Measurements from ENCODE around the gene ZNF177. TPM values are rescaled to one million over a fixed set of nuclear protein-coding genes. Genes with fewer than 3 reads are reported as not detected.

The ZNF177 gene
- total RNA-seq, 1 donor from 2014 or later, result 0.98 TPM

DNA sequence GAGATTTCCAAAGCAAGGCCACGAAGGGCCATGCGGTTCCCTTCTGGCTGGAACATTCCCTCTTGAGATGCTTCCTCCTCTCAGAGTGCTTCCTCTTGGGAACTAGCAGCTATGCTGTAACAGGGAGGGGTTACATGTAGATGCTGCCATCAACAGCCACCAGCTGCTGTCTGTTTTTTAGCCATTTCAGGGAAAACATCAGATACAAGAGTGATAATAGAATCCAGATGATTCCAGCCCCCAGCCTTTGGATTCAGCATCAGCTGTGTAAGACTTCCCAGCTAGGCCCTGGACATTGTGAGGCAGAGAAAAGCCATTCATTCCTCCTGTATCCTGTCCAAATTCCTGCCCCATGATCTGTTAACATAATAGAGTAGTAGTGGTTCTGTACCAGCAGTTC is 8.2 kb upstream of the ZNF177 start:
- no peak overlapping the region for H3K27ac ChIP-seq
- intact Hi-C loops (cut with DNase I), result no loop called here

DNA sequence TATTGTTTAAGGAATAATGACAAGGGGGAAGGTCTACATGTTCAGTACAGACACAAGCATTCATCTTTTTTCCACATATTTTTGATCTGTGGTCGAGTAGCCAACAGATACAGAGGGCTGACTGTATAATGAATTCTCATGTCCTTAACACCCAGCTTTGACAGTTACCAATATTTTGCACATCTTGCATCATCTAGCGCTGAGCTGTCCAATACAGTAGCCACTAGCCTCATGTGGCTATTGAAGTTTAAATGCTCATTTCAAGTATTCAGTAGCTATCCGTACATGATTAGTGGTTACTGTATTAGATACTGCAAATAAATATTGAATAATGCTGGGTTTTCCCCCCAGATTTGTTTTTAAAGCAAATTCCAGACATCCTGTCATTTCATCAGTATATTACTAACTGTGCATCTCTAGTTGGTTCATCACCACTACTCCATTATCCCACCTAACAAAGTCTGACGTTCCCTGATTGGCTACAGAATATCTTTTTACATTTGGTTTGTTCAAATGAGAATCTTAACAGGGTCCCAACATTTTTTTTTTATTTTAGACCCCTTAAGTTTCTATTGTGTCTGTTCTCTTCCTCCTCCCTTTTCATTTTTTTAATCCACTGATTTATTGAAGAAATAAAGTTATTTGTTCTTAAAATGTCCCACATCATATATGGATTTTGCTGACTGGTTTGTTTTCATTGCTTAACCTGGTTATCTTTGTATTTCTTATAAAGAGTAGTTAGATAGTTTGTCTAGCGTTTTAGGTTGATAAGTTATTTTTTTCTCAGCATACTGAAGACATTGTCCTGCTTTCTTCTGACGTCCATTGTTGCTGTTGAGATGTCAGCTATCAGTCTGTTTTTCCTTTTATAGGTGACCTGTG is 8.2 kb downstream of the ZNF177 start:
- Histone ChIP-seq H3K9me3 (peaks cover 20% of the 10 kb centered on the region), H3K36me3 (peaks cover 3 to 38% of the 10 kb centered on the region in 2 donors), H3K4me3 (no peak overlapping the region), H3K4me1 (no peaks in the 10 kb centered on the region), H3K27me3 (no peaks in the 10 kb centered on the region), H3K27ac (no peak overlapping the region)
- TF ChIP-seq, protein P1, sequence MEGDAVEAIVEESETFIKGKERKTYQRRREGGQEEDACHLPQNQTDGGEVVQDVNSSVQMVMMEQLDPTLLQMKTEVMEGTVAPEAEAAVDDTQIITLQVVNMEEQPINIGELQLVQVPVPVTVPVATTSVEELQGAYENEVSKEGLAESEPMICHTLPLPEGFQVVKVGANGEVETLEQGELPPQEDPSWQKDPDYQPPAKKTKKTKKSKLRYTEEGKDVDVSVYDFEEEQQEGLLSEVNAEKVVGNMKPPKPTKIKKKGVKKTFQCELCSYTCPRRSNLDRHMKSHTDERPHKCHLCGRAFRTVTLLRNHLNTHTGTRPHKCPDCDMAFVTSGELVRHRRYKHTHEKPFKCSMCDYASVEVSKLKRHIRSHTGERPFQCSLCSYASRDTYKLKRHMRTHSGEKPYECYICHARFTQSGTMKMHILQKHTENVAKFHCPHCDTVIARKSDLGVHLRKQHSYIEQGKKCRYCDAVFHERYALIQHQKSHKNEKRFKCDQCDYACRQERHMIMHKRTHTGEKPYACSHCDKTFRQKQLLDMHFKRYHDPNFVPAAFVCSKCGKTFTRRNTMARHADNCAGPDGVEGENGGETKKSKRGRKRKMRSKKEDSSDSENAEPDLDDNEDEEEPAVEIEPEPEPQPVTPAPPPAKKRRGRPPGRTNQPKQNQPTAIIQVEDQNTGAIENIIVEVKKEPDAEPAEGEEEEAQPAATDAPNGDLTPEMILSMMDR (IDR thresholded peaks at IDR 0.05), result no peak
- TF ChIP-seq POLR2AphosphoS5 (IDR thresholded peaks at IDR 0.05; ENCODE audit: insufficient read depth in 1 of 2, low read depth in 1 of 2) (no peak), POLR2A (IDR thresholded peaks at IDR 0.05) (no peak)
- DNase-seq (ENCODE audit: extremely low spot score in 2 of 2), result no peak
- intact Hi-C loops (cut with DNase I), result no loop called here

More for the DNA sequence above, 8.2 kb upstream of the ZNF177 start:
- no peaks in the 10 kb centered on the region for H3K27me3 ChIP-seq
- no peak overlapping the region for H3K4me3 ChIP-seq
- H3K4me1 ChIP-seq, result no peaks in the 10 kb centered on the region
- H3K36me3 ChIP-seq, result peaks cover 0 to 32% of the 10 kb centered on the region in 2 donors
- H3K9me3 ChIP-seq, result peaks cover 55% of the 10 kb centered on the region
- TF ChIP-seq, protein P1 (IDR thresholded peaks at IDR 0.05), result no peak
- TF ChIP-seq POLR2A (IDR thresholded peaks at IDR 0.05) (no peak), POLR2AphosphoS5 (IDR thresholded peaks at IDR 0.05; ENCODE audit: insufficient read depth in 1 of 2, low read depth in 1 of 2) (no peak)
- DNase-seq (ENCODE audit: extremely low spot score in 2 of 2), result no peak

DNA sequence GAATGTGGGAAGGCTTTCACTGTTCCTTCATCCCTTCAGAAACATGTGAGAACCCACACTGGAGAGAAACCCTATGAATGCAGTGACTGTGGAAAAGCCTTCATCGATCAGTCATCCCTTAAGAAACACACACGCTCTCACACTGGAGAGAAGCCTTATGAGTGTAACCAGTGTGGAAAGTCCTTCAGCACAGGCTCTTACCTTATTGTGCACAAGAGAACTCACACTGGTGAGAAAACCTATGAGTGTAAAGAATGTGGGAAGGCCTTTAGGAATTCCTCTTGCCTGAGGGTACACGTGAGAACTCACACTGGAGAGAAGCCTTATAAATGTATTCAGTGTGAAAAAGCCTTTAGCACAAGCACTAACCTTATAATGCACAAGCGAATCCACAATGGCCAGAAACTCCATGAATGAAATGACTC is 18.6 kb downstream of the ZNF177 start:
- H3K36me3 ChIP-seq, result peaks cover 15 to 96% of the 10 kb centered on the region in 2 donors
- H3K4me3 ChIP-seq, result no peak overlapping the region
- TF ChIP-seq POLR2A (IDR thresholded peaks at IDR 0.05), result no peak
- TF ChIP-seq, protein P1 (IDR thresholded peaks at IDR 0.05), result no peak
- TF ChIP-seq POLR2AphosphoS5 (IDR thresholded peaks at IDR 0.05; ENCODE audit: insufficient read depth in 1 of 2, low read depth in 1 of 2), result no peak
- intact Hi-C loops (cut with DNase I), result no loop called here
- H3K4me1 ChIP-seq, result no peaks in the 10 kb centered on the region
- H3K9me3 ChIP-seq, result peaks cover 80% of the 10 kb centered on the region
- H3K27ac ChIP-seq, result no peak overlapping the region
- DNase-seq (ENCODE audit: extremely low spot score in 2 of 2), result no peak
- no peaks in the 10 kb centered on the region for H3K27me3 ChIP-seq

DNA sequence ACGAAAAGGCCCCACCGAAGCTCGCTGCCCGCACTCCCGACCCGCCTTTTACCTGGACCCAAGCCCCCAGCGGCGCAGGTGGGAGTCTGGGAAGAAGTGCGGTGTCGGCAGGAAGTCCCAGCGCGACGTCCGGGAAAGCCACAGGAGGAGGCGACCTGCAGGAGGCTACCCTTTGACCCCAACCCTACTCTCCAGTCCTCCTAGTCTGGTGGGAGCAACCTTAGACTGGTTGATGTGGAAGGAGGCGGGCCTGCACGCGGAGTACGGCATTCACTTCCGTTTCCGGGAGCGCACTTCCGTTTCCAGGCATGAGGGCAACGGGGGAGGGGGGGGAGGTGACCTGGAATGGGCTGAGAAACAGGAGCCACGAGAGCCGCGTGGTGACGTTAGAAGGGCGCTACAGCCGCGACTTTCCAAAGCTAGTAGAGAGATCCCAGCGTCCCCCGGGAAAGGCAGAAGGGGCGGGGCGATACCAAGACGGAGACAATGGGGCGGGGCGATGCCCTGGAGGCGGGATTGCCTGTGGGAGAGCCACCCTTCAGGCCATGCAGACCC is 44.1 kb downstream of the ZNF177 start:
- peaks cover 25% of the 10 kb centered on the region for H3K9me3 ChIP-seq
- peaks cover 0 to 6% of the 10 kb centered on the region in 2 donors for H3K36me3 ChIP-seq

More for the DNA sequence above, 44.1 kb downstream of the ZNF177 start:
- peak overlapping the region; percentile 44 to 49 for H3K4me3 ChIP-seq
- DNase-seq (ENCODE audit: extremely low spot score in 2 of 2), result no peak
- TF ChIP-seq, protein P1 (IDR thresholded peaks at IDR 0.05), result no peak
- peak in 1 of 2 donors; percentile 21 for TF ChIP-seq POLR2AphosphoS5 (IDR thresholded peaks at IDR 0.05; ENCODE audit: insufficient read depth in 1 of 2, low read depth in 1 of 2)
- H3K27me3 ChIP-seq, result no peaks in the 10 kb centered on the region
- peaks cover 6% of the 10 kb centered on the region for H3K4me1 ChIP-seq
- intact Hi-C loops (cut with DNase I), result no loop called here
- H3K27ac ChIP-seq, result no peak overlapping the region
